CD4-positive, alpha-beta T cell (primary cell): ENCODE results near the gene KDELR1. TPM values are rescaled to one million over a fixed set of nuclear protein-coding genes. Genes with fewer than 3 reads are reported as not detected.

ENCODE experiments used
- ATAC-seq: fragments of 200-7000 bp; cut with Tn5 transposase; one replicate; pipeline ENCODE4 v1.10.0; 2022; ENCODE audit warnings: mild to moderate bottlenecking; ENCODE audit not compliant: poor library complexity
- CTCF ChIA-PET: fragments of 350-600 bp; sonication (Branson Sonifier 250); formaldehyde crosslinking; loops from one replicate; lab custom pipeline; 2021; ENCODE audit warnings: antibody characterized with exemption, inconsistent platforms; lab: Charles Lee
- POLR2A ChIA-PET: fragments of 350-600 bp; sonication (Branson Sonifier 250); formaldehyde crosslinking; loops from one replicate; lab custom pipeline; 2021; ENCODE audit warnings: antibody characterized with exemption, inconsistent platforms; lab: Charles Lee
- DNase-seq, 14 experiments: peaks; one replicate each; pipeline ENCODE4 v3.0.0-alpha.2; 2013 to 2020; ENCODE audit warnings: mixed read lengths in 2 of 14
- H3K27ac ChIP-seq, 2 donors: one replicate each; pipeline versions ENCODE4 v1.5.1 to v1.7.0; 2013; ENCODE audit warnings: low read length in 2 of 2, low read depth in 1 of 2, mild to moderate bottlenecking in 1 of 2
- H3K27me3 ChIP-seq, 2 experiments: 1 replicate in 1 of 2; 2 replicates in 1 of 2; pipeline versions ENCODE4 v1.6.1 to v1.7.0; 2013; ENCODE audit warnings: low read length in 2 of 2, control low read depth in 1 of 2, mild to moderate bottlenecking in 1 of 2, moderate library complexity in 1 of 2; ENCODE audit not compliant: insufficient read depth in 2 of 2, control insufficient read depth in 1 of 2
- H3K36me3 ChIP-seq: one replicate; pipeline ENCODE4 v1.6.1; 2013; ENCODE audit warnings: low read length, control low read depth; ENCODE audit not compliant: insufficient read depth
- H3K4me1 ChIP-seq: one replicate; pipeline ENCODE4 v1.6.1; 2013; ENCODE audit warnings: low read length, control low read depth; ENCODE audit not compliant: insufficient read depth
- H3K4me3 ChIP-seq: one replicate; pipeline ENCODE4 v1.5.1; 2013; ENCODE audit warnings: mild to moderate bottlenecking, low read length, moderate library complexity
- H3K9me3 ChIP-seq, 2 experiments: 1 replicate in 1 of 2; 2 replicates in 1 of 2; pipeline versions ENCODE4 v1.6.1 to v1.7.0; 2013; ENCODE audit warnings: low read length in 2 of 2, mild to moderate bottlenecking in 2 of 2, control low read depth in 1 of 2, moderate library complexity in 1 of 2; ENCODE audit not compliant: control insufficient read depth in 1 of 2, insufficient read depth in 1 of 2
- H3K27ac Mint-ChIP-seq: one replicate; pipeline ENCODE4 v1.8.0; 2020; ENCODE audit warnings: mixed read lengths
- H3K27me3 Mint-ChIP-seq: one replicate; pipeline ENCODE4 v1.8.0; 2021; ENCODE audit warnings: mixed read lengths
- H3K36me3 Mint-ChIP-seq: one replicate; pipeline ENCODE4 v1.8.0; 2021; ENCODE audit warnings: low read depth, mixed read lengths
- H3K4me1 Mint-ChIP-seq: one replicate; pipeline ENCODE4 v1.8.0; 2021; ENCODE audit warnings: low read depth, mixed read lengths
- H3K4me3 Mint-ChIP-seq: one replicate; pipeline ENCODE4 v1.8.0; 2020; ENCODE audit warnings: mild to moderate bottlenecking, mixed read lengths
- H3K9me3 Mint-ChIP-seq: one replicate; pipeline ENCODE4 v1.8.0; 2020; ENCODE audit warnings: mixed read lengths
- CTCF ChIP-seq: fragments of 200-600 bp; IDR thresholded peaks from one replicate; pipeline ENCODE4 v1.8.0; 2022; ENCODE audit warnings: antibody characterized with exemption, mild to moderate bottlenecking
- intact Hi-C, 2 experiments: fragments of 100-400 bp; cut with DNase I in 1 of 2; cut with micrococcal nuclease in 1 of 2; formaldehyde crosslinking; loops; one replicate each; pipeline versions ENCODE4 v1.15.1 to v1.9.0; 2023 to 2025; cut with DNase I, micrococcal nuclease
- total RNA-seq, 174 experiments: library from RNA in 2 of 174; stranded (reverse) in 2 of 174; gene quantifications; one replicate each; pipeline ENCODE4 v1.2.3 and lab custom pipeline; 2021 to 2026

KDELR1 gene
- total RNA-seq, 2 experiments from 2014 or later = 32.2 to 39.6 TPM

- H3K4me3 Mint-ChIP-seq = no peak overlapping the region
- H3K4me1 Mint-ChIP-seq = no peaks in the 10 kb centered on the region
- no peak for DNase-seq
- Histone ChIP-seq H3K27ac (no peak overlapping the region), H3K27me3 (no peaks in the 10 kb centered on the region), H3K36me3 (no peaks in the 10 kb centered on the region), H3K4me3 (no peak overlapping the region), H3K4me1 (no peaks in the 10 kb centered on the region), H3K9me3 (no peaks in the 10 kb centered on the region)
- H3K27me3 Mint-ChIP-seq = no peaks in the 10 kb centered on the region
- CTCF ChIA-PET = no interaction called here
- H3K9me3 Mint-ChIP-seq = no peaks in the 10 kb centered on the region
- no peaks in the 10 kb centered on the region for H3K36me3 Mint-ChIP-seq
- no peak overlapping the region for H3K27ac Mint-ChIP-seq
- no peak for ATAC-seq
- POLR2A ChIA-PET = no interaction called here
- intact Hi-C loops = no loop called here
- no peak for TF ChIP-seq CTCF
Observed at GRCh38 chr19:48428670-48429069, 37.3 kb upstream of the KDELR1 start.

GRCh38 chr19:48424694-48425219 is 33.4 kb upstream of the KDELR1 start:
- H3K4me1 Mint-ChIP-seq = no peaks in the 10 kb centered on the region
- POLR2A ChIA-PET = no interaction called here
- intact Hi-C loops = no loop called here
- H3K4me3 ChIP-seq = no peak overlapping the region
- H3K9me3 Mint-ChIP-seq = no peaks in the 10 kb centered on the region
- H3K36me3 Mint-ChIP-seq = no peaks in the 10 kb centered on the region
- no peaks in the 10 kb centered on the region for H3K36me3 ChIP-seq
- H3K27ac Mint-ChIP-seq = no peak overlapping the region
- no peaks in the 10 kb centered on the region for H3K9me3 ChIP-seq
- H3K4me1 ChIP-seq = no peaks in the 10 kb centered on the region
- DNase-seq = peak in 2 of 14 experiments; percentile 43 to 51
- ATAC-seq = no peak
- TF ChIP-seq CTCF = no peak
- H3K27me3 Mint-ChIP-seq = peaks cover 5% of the 10 kb centered on the region
- no peaks in the 10 kb centered on the region for H3K27me3 ChIP-seq
- H3K4me3 Mint-ChIP-seq = no peak overlapping the region
- no peak overlapping the region for H3K27ac ChIP-seq
- CTCF ChIA-PET = no interaction called here

- H3K4me1 Mint-ChIP-seq = peaks cover 10% of the 10 kb centered on the region
- H3K4me3 ChIP-seq = no peak overlapping the region
- H3K27ac ChIP-seq = no peak overlapping the region
- no peaks in the 10 kb centered on the region for H3K36me3 ChIP-seq
- no peaks in the 10 kb centered on the region for H3K9me3 Mint-ChIP-seq
- H3K4me1 ChIP-seq = peaks cover 10% of the 10 kb centered on the region
- no peak for TF ChIP-seq CTCF
- H3K9me3 ChIP-seq = no peaks in the 10 kb centered on the region
- H3K27me3 Mint-ChIP-seq = peaks cover 18% of the 10 kb centered on the region
- no peak for ATAC-seq
- no peak overlapping the region for H3K4me3 Mint-ChIP-seq
- no peak overlapping the region for H3K27ac Mint-ChIP-seq
- DNase-seq = no peak
- no peaks in the 10 kb centered on the region for H3K36me3 Mint-ChIP-seq
- ChIA-PET CTCF (no interaction called here), POLR2A (no interaction called here)
- peaks cover 0 to 6% of the 10 kb centered on the region in 2 experiments for H3K27me3 ChIP-seq
- intact Hi-C loops = no loop called here
Observed at GRCh38 chr19:48421548-48421947, 30.2 kb upstream of the KDELR1 start.
